GM21423 (cell line): Measurements from ENCODE around the gene CD52.
"Not testable (repeated sequence)": the region's sequence is repeated elsewhere in the genome, so short reads cannot be mapped to it uniquely, and the experiment has no call there.

Source experiments
- ATAC-seq: cut with Tn5 transposase; IDR thresholded peaks from one replicate; pipeline ENCODE4 v1.9.1; 2021; ENCODE audit warnings: mild to moderate bottlenecking, moderate library complexity; ENCODE audit not compliant: unreplicated experiment

The CD52 gene

DNA sequence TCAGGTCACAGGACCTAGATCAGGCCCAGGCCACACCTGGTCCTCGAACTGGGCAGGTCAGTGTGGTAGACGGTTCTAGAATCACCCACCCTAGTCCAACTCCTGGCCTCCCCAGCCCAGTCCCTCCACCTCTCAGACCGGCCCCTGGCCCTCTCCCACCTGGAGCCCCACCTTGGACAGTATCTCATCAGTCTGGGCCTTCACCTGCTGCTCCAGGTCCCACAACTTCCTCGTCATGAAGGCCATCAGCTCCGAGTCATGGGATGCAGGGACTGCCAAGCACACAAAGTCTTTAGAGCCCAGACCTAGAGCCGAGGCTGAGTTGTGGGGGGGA is 20.0 kb upstream of the CD52 start:
- ATAC-seq: no peak

DNA sequence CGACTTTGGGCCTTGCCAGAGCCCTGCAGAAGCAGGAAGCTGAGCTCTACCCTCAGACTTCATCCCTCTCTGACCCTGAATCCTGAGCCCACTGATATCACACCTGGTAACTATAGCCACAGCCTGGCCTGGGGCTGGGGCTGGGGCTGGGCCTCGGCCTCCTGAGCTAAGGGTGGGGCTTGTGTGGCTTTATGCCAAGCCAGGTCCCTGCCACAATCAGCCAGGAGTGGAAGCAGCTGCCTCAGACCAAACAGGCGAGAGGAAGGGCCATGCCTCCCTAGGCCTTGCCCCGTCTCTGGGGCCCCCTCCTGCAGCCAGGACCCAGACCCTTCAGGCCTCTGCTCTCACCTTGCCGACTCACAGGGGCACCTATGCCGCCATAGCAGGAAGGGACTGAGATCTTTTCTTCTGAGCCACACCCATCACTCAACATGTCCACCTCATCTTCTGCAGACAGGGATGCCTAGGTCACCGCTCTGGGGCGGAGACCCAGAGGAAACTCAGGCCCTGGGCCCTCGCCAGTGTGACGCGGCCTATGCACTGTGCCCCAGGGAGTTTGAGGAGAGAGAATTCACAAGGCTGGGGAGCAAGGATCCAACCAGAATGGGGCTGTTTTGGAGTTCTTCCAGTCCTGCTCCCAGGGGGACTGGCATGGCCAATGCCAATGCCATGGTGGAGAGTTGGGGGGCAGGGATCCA is 17.0 kb upstream of the CD52 start:
- ATAC-seq: no peak

DNA sequence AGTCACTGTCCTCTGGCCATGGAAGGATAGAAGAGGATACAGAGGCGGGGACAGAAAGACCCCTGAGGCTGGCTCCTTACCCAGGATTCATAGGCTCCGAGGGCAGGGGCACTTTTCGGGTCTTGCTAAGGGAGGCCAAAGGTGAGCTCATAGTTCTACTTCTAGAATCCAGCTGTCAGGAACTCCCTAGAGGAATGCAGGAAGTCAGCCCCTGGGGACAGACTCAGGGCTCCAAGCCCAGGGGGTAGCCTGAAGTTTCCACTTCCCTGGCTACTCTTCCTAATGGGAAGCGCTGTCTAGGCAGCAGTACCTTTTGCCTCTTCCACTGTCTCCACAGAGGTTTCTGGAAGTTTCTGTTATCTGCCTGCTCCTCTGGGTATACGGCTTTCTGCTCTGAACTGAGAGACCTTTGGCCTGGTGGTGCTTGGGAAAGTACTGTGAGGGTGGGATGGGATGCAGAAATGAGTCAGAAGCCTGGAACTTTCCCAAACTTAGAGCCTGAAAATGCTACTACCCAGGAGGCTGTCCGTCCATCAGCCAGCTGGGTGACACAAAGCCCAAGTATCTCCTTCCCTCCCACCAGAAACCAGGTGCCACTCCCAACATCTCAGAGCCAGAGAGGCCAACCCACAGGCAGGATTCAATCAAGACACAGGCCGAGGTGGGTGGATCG is 14.9 kb upstream of the CD52 start:
- no peak for ATAC-seq

DNA sequence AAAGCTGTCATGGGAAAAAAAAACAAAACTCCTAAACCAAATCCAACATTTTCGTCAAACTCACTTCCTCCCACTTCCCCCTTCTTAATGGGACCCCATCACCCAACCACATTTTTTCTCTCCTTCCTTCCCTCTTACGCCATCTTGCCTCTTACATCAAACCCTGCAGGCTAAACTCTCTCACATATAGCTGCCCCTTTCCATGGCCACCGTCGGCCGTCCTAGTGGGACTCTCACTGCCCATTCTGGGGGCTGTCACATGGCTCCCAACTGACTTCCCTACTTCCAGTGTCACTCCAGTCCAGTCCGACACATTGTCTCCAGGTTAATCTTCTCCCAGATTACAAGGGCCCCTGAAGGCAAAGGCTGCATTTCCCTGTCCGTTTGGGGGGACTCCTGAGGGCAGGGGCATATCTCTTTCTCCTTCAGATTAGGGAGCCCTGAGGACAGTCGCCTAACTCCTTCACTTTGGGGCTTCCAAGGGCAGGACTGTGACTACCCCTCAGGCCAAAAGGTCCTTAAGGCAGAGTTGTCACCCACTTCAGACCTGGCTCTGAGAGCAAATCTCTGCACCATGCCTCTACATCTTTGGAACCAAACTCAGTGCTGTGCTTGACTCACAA is 12.0 kb upstream of the CD52 start:
- ATAC-seq: peak; percentile 5

DNA sequence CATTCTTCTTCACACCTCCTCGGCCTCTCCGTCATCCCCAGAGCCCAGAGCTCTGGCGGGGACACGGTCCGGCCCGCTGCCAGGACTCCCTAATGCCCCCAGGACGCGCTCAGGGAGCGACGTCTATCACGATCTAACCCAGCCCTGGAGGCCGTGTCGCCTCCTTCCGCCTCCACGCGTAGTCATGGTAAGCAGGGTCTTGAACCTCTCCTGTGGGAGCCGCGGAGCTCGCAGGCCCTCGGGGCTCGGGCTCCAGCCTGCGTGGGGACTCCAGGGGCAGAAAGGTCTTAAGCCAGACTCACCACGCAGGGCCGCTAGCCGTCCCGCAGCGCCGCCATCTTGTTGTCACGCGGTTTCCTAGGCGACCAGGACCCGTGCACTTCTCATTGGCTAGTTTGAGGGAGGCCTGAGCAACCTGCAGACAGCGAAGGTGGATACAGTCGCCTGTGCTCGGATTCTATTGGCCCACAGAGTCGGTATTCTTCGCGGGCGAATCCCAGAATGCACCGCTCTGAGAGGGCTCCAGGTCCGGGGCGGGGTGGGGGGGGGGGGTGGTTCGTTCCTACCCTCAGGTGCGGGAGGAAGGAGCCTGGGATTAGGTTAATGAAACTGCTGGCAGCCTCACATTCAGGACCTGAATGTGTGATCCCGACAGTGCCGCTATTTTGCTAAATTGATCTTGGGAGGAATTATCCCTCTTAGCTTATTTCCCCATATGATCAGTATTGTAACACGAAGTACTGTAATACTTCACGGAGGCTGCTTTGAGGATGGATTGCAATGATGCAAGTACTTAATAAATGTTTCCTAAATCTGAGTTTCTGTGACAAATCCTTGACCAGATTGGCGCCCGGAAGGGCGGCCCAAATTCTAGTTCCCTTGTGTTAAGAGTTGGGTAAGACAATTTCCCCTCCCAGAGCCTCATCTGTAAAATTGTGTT is 11.2 kb upstream of the CD52 start, which contains the start of gene UBXN11:
UBXN11 (minus strand) TSS at position 347 of the 940 bp plus-strand sequence. CDS start 3,753 bp downstream, outside the sequence.
- ATAC-seq: peak; percentile 96

DNA sequence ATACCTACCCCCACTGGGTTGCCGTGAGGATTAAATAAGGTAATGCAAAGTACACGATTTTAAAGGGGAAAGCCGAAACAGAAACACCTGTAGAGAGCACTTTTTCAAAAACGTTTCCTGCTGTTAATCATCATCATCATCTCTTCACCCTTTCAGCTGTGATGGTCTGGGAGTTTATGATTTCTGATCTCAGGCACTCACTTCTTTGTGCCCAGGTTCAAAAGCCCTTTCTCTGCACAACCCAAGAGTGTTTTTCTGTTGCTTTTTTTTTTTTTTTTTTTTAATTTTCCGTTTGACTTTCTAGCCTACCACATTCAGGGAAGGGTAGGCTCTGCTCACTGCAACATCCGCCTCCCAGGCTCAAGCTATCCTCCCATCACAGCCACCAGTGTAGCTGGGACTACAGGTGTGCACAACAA is 10.4 kb upstream of the CD52 start:
- no peak for ATAC-seq

DNA sequence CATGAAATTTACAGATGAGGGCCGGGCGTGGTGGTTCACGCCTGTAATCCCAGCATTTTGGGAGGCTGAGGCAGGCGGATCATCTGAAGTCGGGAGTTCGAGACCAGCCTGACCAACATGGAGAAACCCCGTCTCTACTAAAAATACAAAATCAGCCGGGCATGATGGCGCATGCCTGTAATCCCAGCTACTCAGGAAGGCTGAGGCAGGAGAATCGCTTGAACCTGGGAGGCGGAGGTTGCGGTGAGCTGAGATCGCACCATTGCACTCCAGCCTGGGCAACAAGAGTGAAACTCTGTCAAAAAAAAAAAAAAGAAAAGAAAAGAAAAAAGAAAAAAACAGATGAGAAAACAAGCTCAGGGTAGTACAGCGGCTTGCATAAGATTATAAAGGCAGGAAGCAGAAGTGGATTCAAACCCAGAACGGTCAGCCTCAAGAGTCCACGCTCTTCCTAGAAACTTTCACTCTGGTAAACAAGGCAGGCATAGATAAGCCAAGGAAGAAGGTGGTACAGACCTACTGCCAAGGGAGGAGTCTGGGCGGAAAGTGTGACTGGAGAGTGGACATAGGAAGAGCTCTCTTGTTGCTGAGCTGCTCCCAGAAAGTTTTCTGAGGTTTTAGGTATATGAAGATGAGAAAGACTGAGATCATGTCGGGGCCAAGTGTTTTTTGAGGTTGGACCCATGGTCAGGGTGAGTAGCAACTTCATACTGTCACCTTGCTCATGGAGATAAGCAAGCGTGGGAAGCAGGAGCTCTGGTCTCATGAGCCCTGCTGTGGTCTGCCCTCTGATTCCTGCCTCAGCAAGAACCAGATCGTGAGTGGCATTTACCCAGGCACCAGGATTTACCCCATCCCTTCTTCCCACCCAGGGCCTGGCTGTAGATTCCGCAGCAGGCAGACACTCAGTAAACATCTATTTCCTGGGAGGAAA is 9.5 kb upstream of the CD52 start:
- ATAC-seq: not testable (repeated sequence)

DNA sequence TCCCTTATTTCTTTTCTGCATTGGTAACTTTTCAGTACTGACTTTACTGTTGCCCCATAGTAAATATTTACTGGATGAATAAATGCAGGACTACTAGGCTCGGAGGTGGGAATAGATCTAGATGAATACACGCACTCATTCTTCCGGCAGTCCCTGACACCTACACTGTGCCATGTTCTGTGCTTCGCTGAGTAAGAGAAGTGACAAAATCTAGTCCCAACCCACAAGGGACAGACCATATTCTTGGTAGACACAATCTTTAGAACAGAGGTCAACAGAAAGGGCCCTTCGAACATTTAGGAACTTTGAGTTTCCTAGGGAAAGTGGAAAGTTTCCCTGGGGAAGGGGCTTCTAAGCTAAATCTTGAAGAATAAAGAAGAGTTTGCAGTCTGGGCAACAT is 3.3 kb upstream of the CD52 start:
- ATAC-seq: no peak

DNA sequence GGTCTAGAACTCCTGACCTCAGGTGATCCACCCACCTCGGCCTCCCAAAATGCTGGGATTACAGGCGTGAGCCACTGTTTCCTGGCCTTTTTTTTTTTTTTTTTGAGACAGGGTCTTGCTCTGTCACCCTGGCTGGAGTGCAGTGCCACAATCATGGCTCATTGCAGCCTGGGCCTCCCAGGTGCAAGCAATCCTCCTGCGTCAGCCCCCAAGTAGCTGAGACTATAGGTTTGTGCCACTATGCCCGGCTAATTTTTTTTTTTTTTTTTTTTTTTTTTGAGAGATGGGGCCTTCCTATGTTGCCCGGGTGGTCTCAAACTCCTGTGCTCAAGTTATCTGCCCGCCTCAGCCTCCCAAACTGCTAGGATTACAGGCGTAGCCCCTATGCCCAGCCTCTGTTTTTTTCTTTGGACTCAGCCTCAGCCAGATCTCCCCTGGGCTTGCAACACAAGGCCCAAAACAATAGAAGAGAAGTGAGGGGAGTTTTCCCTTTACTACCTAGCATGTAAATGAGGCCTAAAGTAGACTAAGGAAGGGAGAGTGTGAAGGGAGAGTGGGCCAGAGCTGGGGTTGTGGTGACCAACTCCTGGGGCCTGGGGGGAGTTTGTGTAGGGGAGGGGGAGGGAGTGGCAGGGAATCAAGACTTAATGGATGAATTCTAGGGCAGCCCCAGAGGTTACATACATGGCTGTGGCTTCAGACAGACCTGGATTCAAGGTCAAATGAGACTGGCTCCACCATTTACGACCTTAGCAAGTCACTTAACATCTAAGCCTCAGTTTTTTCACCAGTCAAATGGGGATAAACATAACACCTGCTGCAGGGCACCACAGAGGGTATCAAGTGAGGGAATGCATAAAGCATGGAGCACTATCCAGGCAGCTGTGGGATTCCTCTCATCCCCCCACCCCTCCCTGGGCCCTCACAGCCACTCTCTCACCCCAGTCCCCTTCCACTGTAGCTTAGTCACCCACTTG is 1.6 kb upstream of the CD52 start:
- ATAC-seq: no peak

DNA sequence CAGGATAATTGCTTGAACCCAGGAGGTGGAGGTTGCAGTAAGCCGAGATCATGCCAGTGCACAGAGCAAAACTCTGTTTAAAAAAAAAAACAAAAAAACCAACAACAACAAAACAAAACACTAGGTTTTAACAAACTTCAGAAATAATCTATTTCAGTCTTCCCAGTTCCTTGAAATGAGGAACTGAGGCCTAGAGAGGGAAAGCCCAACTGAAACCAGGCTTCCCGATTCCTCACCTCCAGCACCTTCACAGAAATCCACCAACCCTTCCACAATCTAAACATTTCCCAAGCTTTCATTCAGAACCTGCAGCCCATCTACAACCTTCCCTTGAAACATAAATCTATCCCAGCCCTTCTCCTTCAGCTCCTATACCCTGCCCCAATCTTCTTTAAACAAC is 612 bp upstream of the CD52 start:
- no peak for ATAC-seq

DNA sequence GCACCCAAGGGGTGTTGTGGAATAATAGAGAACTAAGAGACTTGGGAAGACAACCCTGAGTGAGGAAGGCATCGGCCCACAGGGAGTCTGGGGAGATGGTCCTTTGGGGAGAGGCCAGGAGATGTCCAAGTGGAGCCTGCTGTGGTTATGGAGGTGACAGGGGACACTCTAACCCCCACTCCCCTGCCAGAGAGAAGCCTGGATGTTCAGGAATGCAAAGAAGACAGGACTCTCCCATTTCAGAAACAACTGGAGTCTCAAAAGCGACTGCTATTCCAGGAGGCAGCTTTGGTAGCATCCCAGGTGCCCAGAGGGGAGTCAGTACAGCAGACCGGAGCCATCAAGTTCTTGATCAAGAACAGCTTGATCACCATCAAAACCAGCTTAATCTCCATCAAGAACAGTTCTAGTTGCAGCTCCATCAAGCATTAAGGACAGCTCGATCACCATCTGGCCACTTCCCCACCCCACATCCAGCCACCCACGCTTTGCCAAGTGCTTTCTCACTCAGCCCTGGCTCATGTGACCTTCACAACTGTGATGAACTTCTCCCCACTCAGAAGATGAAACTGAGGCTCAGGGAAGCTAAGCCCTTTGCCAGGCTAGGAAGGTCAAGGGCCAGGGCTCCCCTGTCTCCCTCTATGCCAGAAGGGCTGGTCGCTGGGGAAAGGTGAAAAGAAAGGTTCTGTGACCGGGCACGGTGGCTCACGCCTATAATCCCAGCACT is 743 bp downstream of the CD52 start:
- no peak for ATAC-seq

DNA sequence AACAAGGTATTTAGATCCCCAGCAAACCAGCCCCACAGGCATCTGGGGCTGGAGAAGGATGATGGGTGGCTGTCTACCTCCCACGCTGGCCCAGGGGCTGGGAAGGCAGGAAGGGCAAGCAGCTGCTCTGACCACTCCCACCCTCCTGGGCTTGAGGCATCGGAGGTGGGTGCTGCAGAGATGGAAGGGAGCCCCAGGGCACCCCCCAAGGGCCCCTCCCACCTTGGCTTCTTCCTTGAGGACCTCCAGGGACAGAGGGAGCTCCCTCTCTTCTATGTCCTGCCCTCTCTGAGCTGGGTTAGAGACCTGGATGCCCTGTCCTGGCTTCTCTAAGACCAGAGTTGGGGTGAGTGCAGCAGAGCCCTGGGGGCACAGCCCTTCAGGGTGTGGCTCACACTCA is 3.1 kb downstream of the CD52 start:
- no peak for ATAC-seq

DNA sequence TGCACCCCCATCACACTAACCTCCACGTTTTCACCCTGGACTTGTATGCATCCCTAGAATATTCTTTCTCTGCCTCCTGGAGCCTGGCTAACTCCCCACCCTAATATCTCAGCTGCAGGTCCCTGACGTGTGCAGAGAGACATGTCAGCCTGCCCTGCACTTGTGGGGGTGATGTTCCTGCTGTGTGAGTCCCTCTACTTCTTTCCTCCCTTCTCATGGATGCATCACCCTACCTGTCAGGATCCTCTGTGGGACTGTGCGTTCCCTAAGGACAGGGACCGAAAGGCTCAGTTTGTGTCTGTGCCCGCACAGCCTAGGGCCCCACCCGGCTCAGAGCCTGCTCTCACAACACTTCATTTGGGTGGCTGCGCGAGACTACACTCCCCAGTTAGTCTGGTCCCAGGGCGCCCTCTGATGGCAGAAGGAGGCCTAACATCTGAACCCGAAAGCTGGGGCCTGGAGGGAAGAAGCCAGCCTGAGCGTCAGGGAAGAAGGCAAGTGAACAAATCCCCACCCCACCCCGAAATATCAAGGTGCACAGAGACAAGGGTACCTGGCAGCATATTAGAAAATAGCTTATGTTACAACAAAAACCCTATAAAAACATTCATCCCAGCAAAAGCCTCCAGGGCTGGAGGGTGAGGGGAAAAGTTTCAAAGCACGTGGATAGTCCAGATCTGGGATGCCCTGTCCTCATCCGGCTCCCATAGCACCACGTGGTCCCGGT is 3.7 kb downstream of the CD52 start:
- ATAC-seq: no peak

DNA sequence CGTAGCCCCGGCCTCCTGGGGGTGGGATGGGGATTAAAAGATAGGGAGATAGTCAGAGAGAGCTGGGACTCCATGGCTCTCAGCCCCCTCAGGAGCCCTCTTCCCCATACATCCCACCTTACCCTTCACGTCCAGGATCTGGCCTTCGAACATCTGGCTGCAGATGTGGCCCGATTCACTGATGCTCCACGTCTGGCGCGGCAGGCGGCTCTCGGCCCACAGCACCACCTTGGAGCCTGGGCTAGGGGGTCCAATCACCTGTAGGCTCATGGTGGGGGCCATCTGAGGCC is 4.2 kb downstream of the CD52 start:
- no peak for ATAC-seq

DNA sequence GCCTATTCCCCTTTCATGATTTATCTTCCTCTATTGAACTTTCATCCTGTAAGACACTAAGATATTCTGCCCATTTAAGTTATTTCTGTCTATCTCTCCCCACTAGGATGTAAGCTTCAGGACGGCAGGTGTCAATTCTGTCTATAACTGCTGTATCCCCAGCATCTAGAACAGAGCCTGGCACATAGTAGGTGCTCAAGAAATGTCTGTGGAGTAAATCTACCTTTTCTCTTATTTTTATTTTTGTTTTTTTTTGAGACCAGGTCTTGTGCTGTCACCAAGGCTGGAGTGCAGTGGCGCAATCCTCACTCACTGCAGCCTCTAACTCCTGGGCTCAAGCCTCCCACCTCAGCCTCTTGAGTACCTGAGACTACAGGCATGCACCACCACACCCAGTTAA is 5.6 kb downstream of the CD52 start:
- ATAC-seq: no peak

DNA sequence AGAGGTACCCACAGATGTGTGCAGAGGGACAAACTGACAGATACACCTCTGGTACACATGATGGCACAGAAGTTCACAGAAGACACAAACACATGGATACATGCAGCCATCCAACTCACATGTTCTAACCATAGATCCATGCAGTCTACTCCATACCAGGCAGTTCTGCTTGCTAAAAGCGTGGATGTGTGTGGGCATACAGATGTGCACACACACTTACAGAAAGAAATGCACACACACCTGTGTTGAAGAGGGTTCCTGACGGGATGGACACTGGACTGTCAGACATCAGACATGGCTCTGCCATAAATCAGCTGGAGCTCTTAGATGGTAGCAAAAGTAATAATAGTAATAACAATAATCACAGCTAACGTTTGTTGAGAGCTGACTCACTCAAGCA is 6.8 kb downstream of the CD52 start:
- no peak for ATAC-seq

DNA sequence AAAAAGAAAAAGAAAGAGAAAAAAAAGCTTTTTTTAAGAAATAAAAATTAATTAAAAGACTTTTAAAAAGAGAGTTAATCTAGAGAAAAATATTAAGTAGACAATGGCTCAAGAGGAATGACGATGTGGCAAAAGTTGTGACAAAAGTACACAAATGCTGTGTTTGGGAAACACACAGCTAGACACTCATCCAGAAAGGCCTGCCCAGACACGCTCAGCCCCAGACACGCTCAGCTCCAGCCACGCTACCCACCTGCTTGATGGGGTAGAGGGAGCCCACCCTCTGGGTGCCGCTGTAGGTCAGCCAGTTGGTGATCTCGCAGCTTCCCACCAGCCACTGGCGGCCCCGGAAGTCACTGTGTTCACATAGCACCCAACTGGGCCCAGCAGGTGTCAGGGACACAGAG is 10.2 kb downstream of the CD52 start:
- no peak for ATAC-seq

DNA sequence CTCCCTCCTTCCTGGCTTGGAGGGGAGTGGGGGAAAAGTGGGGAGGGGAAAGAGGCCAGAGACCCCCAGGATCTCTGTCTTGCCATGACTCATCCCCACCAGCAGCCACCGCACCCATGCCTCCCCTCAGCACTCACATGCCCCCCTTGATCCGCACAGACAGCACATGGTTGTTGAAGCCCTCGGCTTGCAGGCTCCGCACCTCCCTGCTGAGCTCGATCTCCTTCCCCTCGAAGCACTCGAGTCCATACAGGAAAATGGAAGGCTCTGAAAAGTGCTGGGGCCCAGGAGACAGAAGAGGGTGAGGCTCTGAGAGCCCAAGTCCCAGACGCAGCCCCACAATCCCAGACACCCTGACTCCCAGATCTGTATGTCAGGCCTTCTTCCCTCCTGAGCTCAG is 10.8 kb downstream of the CD52 start:
- ATAC-seq: no peak
